Pulmonary artery endothelial cell (primary cell): ENCODE results near the gene MED16. TPM values are rescaled to one million over a fixed set of nuclear protein-coding genes. Genes with fewer than 3 reads are reported as not detected.

ENCODE experiments used
- DNase-seq: peaks from one replicate; pipeline ENCODE4 v3.0.0-alpha.2; 2011; ENCODE audit warnings: low read depth, low spot score
- total RNA-seq: library from RNA; depleted of rRNA; stranded (reverse); fragments of >200 nt; gene quantifications from 2 replicates; pipeline ENCODE4 v1.2.3, GENCODE V29; 2014

Gene MED16
- total RNA-seq: 22.9 and 27.0 TPM in 2 replicates

- peak; percentile 75 for DNase-seq
Observed at GRCh38 chr19:892894-893689, at the start of gene MED16, which contains the start of gene RNU6-9. MED16 (minus strand) TSS chr19:893187; CDS start chr19:891131, 2,056 bp downstream. RNU6-9 (plus strand) TSS chr19:893484.

GRCh38 chr19:942133-942645, 49.2 kb upstream of the MED16 start:
- DNase-seq: no peak

GRCh38 chr19:941292-942132, 48.5 kb upstream of the MED16 start:
- DNase-seq: no peak

- DNase-seq: peak; percentile 45
Observed at GRCh38 chr19:940591-941291, 47.8 kb upstream of the MED16 start.

- DNase-seq: no peak
Observed at GRCh38 chr19:939922-940321, 46.9 kb upstream of the MED16 start.

GRCh38 chr19:939439-939838, 46.5 kb upstream of the MED16 start:
- no peak for DNase-seq

GRCh38 chr19:938233-938923, 45.4 kb upstream of the MED16 start:
- no peak for DNase-seq

GRCh38 chr19:937259-937694, 44.3 kb upstream of the MED16 start:
- DNase-seq: no peak

GRCh38 chr19:936175-936546, 43.2 kb upstream of the MED16 start:
- DNase-seq: no peak

- peak; percentile 67 for DNase-seq
Observed at GRCh38 chr19:934865-935479, 42.0 kb upstream of the MED16 start.

GRCh38 chr19:934197-934840, 41.3 kb upstream of the MED16 start:
- DNase-seq: no peak

- no peak for DNase-seq
Observed at GRCh38 chr19:933553-933882, 40.5 kb upstream of the MED16 start.

- no peak for DNase-seq
Observed at GRCh38 chr19:932648-933552, 39.9 kb upstream of the MED16 start.

GRCh38 chr19:931860-932647, 39.1 kb upstream of the MED16 start:
- DNase-seq: no peak

GRCh38 chr19:929891-930258, 36.9 kb upstream of the MED16 start:
- no peak for DNase-seq

- DNase-seq: no peak
Observed at GRCh38 chr19:929203-929890, 36.4 kb upstream of the MED16 start.

- DNase-seq: no peak
Observed at GRCh38 chr19:928471-929202, 35.6 kb upstream of the MED16 start.
